AG20443 (cell line): ENCODE measurements around the gene RPUSD1.
A peak's percentile ranks its signal among the peaks of the same experiment; 100 is the strongest.

Experiments
- DNase-seq: peaks from one replicate; pipeline ENCODE4 v3.0.0; 2012; ENCODE audit warnings: low spot score, mixed read lengths

RPUSD1 gene

DNA sequence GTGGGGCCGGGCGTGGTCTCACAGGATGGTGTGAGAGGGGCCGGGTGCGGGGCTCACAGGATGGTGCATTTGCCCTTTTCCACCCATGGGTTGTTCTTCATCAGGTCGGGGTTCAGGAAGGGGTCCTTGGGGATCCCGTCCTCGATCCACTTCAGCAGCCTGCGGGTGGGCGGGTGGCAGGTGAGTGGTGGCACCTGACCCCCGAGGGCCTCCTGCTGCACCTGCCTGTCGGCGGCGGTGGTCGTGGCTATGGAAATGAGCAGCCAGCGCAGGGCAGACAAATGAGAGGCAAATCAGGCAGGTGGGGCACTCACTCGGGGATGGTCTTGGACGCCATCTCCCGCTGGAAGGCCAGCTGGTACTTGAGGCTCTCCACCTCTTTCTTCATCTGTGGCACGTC, 10.5 kb upstream of the RPUSD1 start:
- no peak for DNase-seq

DNA sequence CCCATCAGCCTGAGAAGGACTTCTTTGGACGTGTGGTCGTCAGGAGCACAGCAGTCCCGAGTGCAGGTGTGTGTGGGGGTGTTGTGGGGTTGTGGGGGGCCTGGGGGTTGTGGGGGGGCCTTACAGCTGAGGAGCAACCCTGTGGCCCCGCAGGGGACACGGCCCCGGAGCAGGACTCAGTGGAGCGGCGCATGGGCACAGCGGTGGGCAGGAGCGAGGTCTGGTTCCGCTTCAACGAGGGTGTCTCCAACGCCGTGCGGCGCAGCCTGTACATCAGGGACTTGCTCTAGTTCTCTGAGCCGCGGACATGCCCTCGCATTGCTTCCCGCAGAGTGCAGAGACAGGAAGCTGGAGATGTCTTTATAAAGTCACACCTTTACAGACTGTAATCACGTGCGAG, 9.5 kb upstream of the RPUSD1 start:
- no peak for DNase-seq

DNA sequence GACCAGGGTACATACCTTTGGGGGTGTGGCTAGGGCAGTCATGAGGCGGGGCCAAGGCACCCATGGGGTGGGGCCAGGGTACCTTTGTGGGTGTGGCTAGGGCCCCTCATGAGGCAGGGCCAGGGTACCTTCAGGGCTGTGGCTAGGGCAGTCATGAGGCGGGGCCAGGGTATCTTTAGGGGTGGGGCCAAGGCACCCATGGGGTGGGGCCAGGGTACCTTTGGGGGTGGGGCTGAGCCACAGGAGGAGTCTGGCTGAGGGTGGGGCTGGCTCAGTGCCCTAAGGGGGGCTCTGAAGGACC, 8.9 kb upstream of the RPUSD1 start:
- no peak for DNase-seq

DNA sequence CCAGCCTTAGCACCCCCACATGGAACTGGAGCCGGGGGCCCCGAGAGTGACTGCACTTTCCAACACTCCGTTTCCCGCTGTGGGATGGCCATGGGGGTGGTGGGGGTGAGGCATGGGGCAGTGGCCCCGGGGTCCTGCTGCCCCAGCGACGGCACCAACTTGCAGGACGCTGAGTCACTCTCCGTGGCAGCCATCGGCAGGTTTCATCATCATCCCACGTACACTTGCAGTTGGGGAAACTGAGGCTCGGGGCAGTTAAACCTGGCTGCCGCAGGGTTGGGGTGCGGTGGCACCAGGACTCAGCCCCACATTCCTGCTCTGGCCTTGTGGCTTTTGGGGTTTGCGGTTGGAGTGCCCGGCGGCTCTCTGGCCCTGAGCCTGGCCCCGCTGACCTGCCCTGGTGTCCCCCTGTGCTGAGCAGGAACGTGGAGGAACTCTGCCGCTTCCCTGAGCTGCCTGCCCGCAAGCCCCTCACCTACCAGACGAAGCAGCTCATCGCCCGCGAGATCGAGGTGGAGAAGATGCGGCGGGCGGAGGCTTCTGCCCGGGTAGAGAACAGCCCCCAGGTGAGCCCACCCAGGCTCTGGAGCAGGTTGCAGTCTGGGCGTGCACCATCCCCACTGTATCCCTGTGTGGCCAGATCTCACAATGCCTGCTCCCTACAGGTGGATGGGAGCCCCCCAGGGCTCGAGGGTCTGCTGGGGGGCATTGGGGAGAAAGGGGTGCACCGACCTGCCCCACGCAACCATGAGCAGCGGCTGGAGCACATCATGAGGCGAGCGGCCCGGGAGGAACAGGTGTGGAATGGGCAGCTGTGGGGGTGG, 8.3 kb upstream of the RPUSD1 start:
- DNase-seq: no peak

DNA sequence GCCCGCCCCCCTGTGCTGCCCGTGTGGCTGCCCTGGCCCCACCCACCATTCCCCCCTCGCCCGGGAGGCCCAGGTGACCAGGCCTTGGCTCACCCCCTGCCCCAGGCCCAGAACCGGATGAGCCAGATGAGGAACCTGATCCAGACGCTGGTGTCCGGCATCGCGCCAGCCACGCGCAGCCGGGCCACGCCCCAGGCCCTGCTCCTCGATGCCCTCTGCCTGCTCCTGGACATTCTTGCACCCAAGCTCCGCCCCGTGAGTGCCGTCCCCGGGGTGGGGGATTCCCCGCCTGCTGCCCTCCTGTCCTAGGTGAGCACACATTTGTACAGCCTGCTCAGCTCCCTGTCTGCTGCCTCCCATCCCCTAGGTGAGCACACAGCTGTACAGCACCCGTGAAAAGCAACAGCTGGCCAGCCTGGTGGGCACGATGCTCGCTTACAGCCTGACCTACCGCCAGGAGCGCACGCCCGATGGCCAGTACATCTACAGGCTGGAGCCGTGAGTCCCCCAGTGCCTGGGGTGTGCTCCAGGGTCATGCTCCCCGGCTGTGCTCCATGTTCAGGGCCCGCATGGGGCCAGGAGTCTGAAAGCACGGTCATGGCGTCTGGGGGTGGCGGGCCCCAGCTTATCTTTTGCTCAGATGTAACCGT, 7.5 kb upstream of the RPUSD1 start:
- DNase-seq: no peak

DNA sequence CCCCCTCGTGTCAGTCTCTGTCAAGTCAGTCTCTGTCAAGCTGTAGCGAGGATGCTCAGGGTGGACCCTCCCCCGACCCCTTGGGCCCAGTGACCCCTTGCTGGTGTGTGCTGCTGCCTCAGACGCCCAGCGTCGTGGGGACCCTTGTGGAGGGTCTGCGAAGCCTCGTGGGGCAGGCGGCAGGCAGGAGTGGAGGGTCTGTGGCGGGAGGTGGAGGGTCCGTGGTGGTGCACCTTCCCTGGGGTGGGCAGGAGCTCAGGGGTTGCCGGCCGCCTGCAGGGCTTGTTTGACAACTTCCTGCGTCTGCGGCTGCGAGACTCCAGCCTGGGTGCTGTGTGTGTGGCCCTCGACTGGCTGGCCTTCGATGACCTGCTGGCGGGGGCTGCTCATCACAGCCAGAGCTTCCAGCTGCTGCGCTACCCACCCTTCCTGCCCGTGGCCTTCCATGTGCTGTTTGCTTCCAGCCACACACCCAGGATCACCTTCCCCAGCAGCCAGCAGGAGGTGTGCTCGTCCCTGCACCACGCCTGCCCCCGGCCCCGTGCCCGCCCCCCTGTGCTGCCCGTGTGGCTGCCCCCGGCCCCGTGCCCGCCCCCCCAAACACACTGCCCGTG, 6.8 kb upstream of the RPUSD1 start:
- no peak for DNase-seq

DNA sequence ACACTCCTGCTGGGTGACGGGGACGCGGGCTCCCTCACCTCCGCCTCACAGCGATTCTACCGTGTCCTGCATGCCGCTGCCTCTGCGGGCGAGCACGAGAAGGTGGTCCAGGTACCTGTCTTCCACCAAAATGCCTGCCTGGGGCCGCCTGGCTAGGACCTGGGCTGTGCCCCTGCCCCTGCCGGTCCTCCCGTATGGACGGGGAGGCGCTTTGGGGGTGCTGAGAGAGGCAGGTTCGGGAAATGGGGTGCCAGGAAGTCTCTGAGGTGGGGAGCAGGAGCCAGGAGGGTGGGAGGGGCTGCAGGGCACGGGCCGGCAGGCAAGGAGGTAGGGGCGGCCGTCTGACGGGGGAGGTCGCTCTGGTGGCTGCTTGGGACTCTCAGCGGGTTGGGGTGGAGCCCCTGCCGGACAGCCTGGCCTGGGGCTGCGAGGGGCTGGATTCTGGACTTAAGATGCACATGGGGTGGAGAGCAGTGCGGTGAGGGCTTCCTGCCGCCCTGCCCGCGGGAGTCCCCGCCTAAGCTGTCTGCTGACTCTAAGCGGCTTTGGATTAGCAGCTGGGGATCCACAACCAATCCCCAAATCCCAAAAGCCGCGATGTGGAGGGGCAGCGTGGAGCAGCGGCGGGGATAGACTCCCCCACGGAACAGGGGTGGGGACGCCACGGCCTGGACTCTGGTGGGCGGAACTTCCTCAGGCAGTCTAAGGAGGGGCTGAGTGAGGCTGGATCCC, 6.1 kb upstream of the RPUSD1 start:
- DNase-seq: no peak

DNA sequence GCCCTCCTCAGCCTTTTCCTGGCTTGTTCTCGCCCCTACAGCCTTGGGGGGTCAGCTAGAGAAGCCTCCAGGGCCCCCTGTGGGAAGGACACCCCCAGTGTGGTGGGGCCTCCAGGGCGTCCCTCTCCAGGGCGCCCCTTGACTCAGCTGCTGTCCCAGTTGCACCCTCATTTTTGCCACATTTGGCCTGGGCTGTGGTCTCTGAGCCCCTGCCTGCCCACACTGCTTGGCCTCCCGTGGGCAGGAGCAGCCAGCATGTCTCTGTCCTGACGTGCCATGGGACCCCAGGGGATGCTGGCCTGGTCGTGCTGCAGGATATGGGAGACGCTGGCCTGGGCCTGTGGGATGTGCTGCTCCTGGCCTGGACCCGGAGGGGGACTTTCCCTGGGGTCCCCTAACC, 5.2 kb upstream of the RPUSD1 start:
- no peak for DNase-seq

DNA sequence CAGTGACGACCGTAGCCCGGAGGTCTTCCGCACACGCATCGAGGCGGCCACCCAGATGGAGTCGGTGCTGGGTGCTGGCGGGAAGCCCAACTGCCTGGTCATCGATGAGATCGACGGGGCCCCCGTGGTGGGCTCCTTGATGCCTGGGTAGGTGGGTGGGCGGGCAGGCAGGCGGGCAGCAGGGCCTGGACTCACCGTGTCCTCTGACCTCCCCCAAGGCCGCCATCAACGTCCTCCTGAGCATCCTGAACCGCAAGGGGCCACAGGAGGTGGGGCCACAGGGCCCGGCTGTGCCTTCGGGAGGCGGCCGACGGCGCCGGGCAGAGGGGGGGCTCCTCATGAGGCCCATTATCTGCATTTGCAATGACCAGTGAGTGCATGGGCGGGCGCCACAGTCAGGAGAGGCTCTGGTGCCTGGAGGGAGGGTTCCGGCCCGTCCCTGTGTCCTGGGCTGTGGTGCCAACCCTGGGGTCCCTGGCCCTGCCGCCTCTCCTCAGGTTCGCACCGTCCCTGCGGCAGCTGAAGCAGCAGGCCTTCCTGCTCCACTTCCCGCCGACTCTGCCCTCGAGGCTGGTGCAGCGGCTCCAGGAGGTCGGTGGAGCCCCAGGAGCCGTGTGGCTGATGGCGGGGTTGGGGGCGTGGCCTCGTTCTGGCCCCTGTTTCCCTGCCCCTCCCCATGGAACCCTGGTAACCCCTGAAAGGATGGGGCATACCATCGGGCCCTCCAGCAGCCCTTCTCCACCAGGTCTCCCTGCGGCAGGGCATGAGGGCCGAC, 4.2 kb upstream of the RPUSD1 start:
- DNase-seq: no peak

DNA sequence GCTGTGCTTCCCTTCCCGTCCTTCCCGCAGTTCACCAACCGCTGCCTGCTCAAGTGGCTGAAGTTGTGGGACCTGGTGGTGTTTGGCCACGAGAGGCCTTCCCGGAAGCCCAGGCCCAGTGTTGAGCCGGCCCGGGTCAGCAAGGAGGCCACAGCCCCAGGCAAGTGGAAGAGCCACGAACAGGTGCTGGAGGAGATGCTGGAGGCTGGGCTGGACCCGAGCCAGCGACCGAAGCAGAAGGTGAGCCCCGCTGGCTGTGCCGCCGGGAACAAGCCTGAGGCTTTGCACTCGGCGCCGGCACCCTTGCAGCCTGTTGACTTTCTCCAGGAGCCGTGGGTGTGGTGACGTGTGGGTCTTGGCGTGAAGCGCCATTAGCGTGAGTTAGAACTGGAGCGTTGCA, 3.0 kb upstream of the RPUSD1 start:
- no peak for DNase-seq

DNA sequence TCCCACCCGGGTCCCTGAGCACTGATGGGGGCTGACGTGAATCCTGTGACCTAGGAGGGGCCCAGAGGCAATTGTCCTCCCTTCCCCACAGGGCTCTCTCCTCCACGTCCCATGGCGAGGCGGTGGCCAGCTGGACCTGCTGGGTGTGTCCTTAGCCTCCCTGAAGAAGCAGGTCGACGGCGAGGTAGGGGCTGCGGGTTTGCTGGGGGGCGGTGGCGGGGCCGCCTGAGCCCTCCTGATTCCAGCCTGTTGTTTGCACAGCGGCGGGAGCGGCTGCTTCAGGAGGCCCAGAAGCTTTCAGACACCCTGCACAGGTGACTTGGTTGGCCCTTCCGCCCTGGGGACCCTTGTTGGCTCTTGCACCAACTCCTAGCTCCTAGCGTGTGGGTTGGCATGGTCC, 1.9 kb upstream of the RPUSD1 start:
- DNase-seq: no peak

DNA sequence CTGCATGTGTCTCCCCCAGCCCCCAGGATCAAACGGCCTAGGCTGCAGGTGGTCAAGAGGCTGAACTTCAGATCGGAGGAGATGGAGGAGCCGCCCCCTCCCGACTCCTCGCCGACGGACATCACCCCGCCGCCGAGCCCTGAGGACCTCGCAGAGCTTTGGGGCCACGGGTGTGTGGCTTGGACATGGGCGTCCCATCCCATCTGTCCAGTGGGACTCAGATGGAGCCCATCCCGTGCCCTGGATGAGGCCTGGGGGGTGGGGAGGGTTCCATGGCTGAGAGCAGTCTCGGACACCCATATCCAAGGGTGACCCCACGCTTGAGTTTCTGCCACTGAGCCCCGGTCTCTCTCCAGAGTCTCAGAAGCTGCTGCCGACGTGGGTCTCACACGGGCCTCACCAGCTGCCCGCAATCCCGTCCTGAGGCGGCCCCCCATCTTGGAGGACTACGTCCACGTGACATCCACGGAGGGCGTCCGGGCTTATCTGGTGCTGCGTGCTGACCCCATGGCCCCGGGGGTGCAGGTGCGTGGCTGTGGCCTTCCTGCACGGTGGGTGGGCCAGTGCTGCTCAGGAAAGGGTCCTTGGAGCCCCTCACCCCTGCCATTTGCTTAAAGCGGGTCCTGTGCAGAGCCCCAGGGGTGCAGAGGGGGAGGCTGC, 1.1 kb upstream of the RPUSD1 start:
- no peak for DNase-seq

DNA sequence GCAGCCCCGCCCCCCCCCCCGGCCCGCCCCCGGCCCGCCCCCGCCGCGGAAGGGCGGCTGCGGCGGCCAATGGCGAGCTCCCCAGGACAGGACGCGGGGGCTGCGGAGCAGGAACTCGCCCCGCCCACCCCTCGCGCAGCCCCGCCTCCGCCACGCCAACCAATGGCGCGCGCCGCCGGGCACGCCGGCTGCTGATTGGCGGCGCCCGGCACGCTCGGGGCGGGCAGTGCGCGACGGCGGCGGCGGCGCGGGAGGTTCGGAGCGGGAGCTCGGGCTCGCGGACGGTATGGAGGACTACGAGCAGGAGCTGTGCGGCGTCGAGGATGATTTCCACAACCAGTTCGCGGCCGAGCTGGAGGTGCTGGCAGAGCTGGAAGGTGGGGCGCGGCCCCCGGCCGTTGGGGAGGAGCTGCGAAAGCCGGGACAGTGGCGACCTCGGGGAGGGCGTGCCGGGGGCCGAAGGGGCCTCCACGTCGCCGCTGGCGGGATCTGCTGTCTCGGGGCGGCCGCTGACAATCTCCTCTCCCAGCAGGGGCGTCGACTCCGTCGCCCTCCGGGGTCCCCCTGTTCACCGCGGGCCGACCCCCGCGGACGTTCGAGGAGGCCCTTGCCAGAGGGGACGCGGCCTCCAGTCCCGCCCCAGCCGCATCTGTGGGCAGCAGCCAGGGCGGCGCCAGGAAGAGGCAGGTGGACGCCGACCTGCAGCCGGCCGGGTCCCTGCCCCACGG, 382 bp upstream of the RPUSD1 start, which contains the start of gene CHTF18:
TSS of gene CHTF18 (plus strand) at position 222 of the 728 bp plus-strand sequence. CDS start at position 287, 65 bp downstream.
- peak; percentile 100 for DNase-seq

DNA sequence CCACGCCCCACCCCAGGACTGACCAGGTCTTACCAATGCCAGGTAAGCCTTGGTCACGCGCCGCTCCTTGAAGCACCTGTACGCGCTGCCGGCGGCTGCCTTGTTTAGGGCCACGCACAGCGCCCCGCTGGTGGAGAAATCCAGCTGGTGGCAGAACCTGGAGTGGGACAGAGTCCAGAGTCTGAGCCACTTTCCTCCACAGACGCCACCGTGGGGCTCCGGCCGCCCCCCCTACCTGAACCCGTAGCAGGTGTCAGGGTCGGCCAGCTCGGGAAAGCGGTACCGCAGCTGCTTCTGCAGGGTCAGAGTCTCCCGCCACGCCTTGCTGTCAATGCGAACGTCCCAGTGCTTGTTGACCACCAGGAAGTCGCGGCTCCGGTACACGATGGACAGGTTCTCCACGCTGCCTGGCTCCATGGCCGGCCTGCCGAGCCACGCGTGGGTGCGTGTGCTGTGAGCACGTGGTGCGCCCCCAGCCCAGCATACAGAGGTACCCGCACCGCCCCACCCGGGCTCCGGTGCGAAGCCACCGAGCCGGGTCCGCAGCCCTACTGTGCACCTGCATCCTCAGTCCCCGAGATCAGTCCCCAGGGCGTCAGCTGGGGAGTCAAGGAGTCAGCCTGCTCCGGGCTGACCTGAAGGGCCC, 737 bp downstream of the RPUSD1 start:
- DNase-seq: no peak

DNA sequence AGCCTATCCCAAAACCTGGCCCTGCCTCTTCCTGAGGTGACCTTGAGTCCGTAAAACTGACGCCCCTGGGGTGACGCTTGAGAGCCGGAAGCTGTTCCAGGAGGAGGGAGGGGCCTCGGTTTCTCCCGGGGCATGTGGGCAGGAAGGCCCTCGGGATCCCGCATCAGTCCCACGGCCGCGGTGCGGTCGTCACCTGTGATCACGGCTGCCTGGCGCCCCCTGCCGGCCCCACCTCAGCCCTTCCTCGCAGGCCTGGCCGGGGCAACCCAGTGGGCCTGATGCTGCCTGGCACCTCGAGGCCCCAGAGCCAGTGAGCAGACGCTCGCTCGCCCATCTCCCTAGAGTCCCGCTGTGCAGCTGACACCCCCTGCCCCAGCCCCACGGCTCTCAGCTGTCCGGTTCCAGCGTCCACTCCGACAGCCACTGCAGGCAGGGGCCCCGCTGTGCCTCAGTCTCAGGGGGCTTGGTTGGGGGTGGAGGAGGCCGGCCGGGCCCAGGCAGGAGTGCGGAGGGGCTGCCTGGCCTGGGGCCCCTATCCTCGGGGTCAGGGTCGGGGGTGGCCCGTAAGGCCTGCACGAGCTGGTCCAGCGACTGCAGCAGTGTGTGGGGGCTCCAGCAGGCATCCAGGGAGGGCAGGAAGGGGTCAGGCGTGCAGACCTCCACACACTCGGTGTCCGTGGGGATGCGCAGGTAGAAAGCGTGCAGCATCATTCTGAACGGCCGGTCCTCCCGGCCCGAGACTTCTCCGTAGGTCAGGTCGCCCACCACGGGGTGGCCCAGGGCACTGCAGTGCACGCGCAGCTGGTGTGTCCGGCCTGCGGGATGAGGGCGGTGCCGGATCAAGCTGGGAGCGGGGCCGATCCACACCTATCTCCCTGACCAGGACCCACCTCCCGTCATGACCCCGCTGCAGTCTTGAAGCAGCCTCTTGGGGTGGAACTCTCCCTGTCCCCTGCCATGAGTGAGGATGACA, 2.3 kb downstream of the RPUSD1 start:
- DNase-seq: peak; percentile 79

DNA sequence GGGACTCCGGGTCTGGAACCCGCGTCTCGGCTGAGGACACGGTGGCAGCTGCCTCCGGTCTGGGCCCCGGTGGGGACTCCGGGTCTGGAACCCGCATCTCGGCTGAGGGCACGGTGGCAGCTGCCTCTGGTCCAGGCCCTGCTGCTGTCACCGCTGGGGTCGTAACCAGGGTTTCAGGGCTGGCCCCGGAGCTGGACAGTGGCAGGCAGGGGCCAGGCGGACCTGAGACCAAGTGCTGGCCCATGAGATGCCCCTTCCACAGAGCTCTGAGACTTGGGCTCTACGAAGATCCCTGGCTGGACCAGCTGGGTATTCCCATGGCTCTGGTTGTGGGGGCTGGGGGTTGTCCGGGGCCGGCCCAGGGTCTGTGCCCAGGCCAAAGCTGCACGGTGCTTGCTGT, 3.8 kb downstream of the RPUSD1 start:
- no peak for DNase-seq

DNA sequence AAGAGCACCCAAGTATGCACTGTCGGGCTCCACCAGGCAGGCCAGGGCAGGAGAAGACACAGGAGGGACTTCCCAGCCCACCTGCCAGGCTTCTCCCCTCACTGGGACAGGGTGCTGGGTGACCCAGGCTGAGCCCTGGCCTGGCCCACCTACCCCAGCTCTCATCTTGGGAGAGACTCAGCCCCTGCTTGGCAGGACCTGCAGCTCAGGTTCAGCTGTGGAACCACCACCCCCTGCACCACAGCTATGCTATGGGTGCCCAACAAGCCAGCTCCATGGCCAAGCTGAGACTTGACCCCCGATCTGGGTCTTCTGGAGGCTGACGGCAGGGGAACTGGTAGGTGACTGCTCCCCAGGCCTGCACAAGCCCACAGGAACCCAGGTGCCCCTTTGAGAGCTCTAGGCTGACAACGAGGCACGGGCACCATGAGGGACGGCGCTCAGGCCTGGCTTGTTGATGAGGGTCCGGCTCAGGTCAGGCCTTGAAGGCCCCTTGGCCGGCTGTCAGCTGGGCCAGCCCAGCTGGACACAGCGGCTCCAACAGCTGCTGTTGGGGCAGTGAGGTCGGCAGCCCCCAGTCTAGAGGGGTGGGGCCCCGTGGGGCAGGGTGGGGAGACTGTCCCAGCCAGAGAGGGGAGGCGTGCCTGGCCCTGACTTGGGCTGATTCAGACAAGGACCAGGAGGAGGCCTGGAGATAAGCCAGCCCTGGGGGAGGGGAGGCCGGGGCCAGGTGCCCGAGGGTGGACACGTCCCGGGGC, 4.6 kb downstream of the RPUSD1 start:
- peak; percentile 31 for DNase-seq

DNA sequence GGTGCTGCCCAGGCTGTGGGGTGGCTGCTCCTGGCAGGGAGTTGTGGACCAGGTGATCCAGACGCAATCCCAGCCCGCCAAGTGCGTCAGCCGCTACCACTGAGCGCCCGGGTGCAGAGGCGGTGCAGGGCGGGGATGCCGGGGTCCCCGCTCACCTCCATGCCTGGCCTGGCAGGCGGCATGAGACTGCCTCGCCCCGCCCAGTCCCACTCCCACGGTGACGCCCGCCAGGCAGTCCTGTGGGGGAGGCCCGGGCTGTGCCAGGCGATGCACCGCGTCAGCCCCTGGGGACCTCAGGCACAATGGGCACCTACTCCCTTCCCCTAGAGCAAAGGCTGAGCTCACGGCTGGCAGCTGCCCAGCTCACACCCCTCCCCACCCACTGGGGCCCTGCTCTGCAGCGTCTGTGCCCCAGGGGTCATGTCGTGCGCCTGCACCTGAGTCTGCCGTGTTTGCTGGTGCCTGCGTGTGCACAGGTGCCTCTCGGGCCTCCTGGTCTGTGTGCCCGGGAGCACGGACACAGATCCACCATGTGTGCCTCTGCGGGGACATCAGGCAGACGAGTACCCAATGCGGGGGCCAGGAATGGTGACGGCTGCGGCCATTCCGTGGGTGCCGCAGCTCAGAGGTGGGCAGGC, 5.3 kb downstream of the RPUSD1 start:
- no peak for DNase-seq
